PFSK-1 (cell line): ENCODE data around the gene BGN.

Experiments
- FOXP2 ChIP-seq: optimal IDR thresholded peaks from 2 replicates; pipeline ENCODE3; 2011; ENCODE audit warnings: borderline replicate concordance, control low read depth, inconsistent platforms; ENCODE audit not compliant: insufficient read depth; ENCODE audit errors: extremely low read length, extremely low read depth
- POLR2AphosphoS5 ChIP-seq: IDR thresholded peaks from 2 replicates; pipeline ENCODE4 v1.6.1; 2012; ENCODE audit warnings: low read depth, mild to moderate bottlenecking, control low read depth, low read length, moderate library complexity
- SIN3A ChIP-seq: IDR thresholded peaks from 2 replicates; pipeline ENCODE4 v1.6.1; 2012; ENCODE audit warnings: mild to moderate bottlenecking, low read length, moderate library complexity, borderline replicate concordance; ENCODE audit not compliant: insufficient read depth
- TAF1 ChIP-seq: IDR thresholded peaks from 2 replicates; pipeline ENCODE4 v1.6.1; 2012; ENCODE audit warnings: low read length, control low read depth, borderline replicate concordance; ENCODE audit not compliant: insufficient read depth
- TF ChIP-seq, protein P1 (sequence below), 2 experiments: IDR thresholded peaks; 2 replicates each; pipeline versions ENCODE4 v1.6.1 to v1.8.0; 2011 to 2012; ENCODE audit warnings: low read depth in 2 of 2, low read length in 2 of 2, control low read depth in 1 of 2, inconsistent platforms in 1 of 2, mild to moderate bottlenecking in 1 of 2, moderate library complexity in 1 of 2; ENCODE audit not compliant: insufficient read depth in 1 of 2

The BGN gene

DNA sequence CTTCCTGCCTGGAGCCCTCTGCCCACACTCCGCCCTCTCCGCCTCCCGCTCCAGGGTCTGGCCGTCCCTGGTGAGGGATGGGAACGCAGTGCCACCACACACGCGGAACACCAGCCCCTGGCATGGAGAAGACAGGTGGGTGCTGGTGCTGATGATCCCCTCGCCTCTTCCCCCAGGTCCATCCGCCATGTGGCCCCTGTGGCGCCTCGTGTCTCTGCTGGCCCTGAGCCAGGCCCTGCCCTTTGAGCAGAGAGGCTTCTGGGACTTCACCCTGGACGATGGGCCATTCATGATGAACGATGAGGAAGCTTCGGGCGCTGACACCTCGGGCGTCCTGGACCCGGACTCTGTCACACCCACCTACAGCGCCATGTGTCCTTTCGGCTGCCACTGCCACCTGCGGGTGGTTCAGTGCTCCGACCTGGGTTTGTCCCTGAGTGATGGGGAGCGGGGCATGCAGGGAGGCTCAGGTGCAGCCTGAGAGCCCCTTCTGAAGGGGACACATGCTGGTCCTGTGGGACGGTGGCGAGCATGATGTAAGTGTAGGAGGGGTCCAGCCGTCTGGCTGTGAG, 9.8 kb downstream of the BGN start:
- TF ChIP-seq, protein P1, sequence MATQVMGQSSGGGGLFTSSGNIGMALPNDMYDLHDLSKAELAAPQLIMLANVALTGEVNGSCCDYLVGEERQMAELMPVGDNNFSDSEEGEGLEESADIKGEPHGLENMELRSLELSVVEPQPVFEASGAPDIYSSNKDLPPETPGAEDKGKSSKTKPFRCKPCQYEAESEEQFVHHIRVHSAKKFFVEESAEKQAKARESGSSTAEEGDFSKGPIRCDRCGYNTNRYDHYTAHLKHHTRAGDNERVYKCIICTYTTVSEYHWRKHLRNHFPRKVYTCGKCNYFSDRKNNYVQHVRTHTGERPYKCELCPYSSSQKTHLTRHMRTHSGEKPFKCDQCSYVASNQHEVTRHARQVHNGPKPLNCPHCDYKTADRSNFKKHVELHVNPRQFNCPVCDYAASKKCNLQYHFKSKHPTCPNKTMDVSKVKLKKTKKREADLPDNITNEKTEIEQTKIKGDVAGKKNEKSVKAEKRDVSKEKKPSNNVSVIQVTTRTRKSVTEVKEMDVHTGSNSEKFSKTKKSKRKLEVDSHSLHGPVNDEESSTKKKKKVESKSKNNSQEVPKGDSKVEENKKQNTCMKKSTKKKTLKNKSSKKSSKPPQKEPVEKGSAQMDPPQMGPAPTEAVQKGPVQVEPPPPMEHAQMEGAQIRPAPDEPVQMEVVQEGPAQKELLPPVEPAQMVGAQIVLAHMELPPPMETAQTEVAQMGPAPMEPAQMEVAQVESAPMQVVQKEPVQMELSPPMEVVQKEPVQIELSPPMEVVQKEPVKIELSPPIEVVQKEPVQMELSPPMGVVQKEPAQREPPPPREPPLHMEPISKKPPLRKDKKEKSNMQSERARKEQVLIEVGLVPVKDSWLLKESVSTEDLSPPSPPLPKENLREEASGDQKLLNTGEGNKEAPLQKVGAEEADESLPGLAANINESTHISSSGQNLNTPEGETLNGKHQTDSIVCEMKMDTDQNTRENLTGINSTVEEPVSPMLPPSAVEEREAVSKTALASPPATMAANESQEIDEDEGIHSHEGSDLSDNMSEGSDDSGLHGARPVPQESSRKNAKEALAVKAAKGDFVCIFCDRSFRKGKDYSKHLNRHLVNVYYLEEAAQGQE (IDR thresholded peaks at IDR 0.05; ENCODE audit: insufficient read depth in 1 of 2, low read depth in 2 of 2, low read length in 2 of 2) = no peak
- TF ChIP-seq FOXP2 = no peak
- no peak for TF ChIP-seq TAF1
- TF ChIP-seq SIN3A = no peak
- no peak for TF ChIP-seq POLR2AphosphoS5

DNA sequence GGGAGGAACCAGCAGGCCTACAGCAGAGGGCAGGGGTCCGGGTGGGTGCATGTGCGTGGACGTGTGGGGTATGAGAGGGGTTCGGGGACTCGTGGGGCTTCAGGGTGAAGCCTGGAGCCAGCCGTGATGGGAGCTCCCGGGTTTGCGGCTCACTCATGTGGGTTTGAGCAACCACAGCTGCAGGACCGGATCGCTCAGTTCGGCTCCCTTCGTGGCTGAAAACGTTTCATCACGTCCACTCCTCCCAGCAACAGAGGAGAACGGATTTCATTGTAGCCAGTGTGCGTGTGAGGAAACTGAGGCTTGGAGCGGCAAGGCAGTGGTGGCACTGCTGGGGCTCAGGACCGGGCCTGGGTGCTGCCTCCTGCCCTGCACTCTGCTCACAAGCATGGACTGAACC, 10.6 kb downstream of the BGN start:
- no peak for TF ChIP-seq POLR2AphosphoS5
- TF ChIP-seq FOXP2 = no peak
- TF ChIP-seq, protein P1 (IDR thresholded peaks at IDR 0.05; ENCODE audit: insufficient read depth in 1 of 2, low read depth in 2 of 2, low read length in 2 of 2) = no peak
- TF ChIP-seq SIN3A = no peak
- no peak for TF ChIP-seq TAF1

DNA sequence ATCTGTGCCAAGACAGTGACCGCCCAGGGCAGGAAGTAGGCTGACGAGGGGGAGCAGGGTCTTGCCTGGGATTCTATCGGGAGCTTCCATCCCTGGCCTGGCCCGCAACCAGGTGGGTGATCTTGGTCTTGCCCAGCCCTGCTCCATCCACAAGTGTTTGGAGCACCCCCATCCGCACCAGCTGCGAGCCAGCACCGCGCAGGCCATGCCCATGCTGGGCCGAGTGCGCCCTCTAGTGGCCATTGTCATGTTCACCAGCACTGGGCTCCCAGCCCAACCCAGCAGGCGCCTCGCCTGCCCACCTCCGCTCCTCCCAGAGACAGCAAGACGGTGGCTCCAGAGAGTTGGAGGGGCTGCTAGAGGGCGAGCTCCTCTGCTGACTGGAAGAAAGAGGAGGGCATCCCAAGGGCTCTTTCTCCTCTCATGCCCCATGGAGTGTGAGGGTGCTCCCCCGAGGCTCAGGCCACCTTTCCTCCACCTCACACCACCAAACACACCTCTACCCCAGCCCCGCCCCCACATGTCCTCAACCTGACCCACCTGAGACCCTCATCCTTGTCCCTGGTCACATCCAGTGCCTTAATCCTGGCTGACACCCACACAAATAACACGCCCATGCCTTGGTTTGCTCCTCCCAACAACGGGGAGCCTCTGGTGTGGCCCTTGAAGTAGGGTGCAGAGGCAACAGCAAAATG, 12.9 kb downstream of the BGN start:
- peak; percentile 49 for TF ChIP-seq POLR2AphosphoS5
- TF ChIP-seq SIN3A = no peak

GRCh38 chrX:153509592-153509991, 14.8 kb downstream of the BGN start:
- TF ChIP-seq FOXP2 = no peak
- TF ChIP-seq, protein P1 (IDR thresholded peaks at IDR 0.05; ENCODE audit: insufficient read depth in 1 of 2, low read depth in 2 of 2, low read length in 2 of 2) = no peak

GRCh38 chrX:153510383-153510782, 15.6 kb downstream of the BGN start:
- TF ChIP-seq FOXP2 (no peak), TAF1 (no peak), POLR2AphosphoS5 (peak; percentile 44), SIN3A (no peak)
- TF ChIP-seq, protein P1 (IDR thresholded peaks at IDR 0.05; ENCODE audit: insufficient read depth in 1 of 2, low read depth in 2 of 2, low read length in 2 of 2) = no peak
